Measurements from ENCODE around the gene C1orf87.

The C1orf87 gene

GRCh38 chr1:60054374-60054773 lies 19.2 kb downstream of the C1orf87 start:
- ATAC-seq (ENCODE audit: insufficient read depth, low read depth) (no peak), DNase-seq (no peak)
- H3K27ac ChIP-seq (ENCODE audit: low read length): no peak overlapping the region
- no peaks in the 10 kb centered on the region for H3K27me3 ChIP-seq (ENCODE audit: insufficient read depth, low read length, poor library complexity)
- no peaks in the 10 kb centered on the region for H4K20me1 ChIP-seq (ENCODE audit: insufficient read depth, low read length)
- TF ChIP-seq CTCF (IDR thresholded peaks at IDR 0.05; ENCODE audit: borderline replicate concordance, extremely low read depth, low read length, poor library complexity, severe bottlenecking) (no peak), EZH2 (IDR thresholded peaks at IDR 0.05; ENCODE audit: borderline replicate concordance, low read depth, low read length, severe bottlenecking) (no peak)
- no peaks in the 10 kb centered on the region for H3K79me2 ChIP-seq (ENCODE audit: insufficient read depth, low read length)
- H3K4me1 ChIP-seq (ENCODE audit: insufficient read depth, low read length): no peaks in the 10 kb centered on the region
- no peak overlapping the region for H3K4me2 ChIP-seq (ENCODE audit: insufficient read depth, low read length)
- no peak overlapping the region for H3K9ac ChIP-seq (ENCODE audit: low read depth, low read length)
- no peaks in the 10 kb centered on the region for H3K36me3 ChIP-seq (ENCODE audit: insufficient read depth, low read length)
- H2AFZ ChIP-seq (ENCODE audit: low read depth, low read length): no peak overlapping the region
- H3K9me3 ChIP-seq (ENCODE audit: insufficient read depth, low read length, severe bottlenecking): no peaks in the 10 kb centered on the region
- no peak overlapping the region for H3K4me3 ChIP-seq (ENCODE audit: low read depth in 1 of 2, low read length in 2 of 2)

- no peak for ATAC-seq (ENCODE audit: insufficient read depth, low read depth)
- Histone ChIP-seq H3K9me3 (ENCODE audit: insufficient read depth, low read length, severe bottlenecking) (no peaks in the 10 kb centered on the region), H2AFZ (ENCODE audit: low read depth, low read length) (no peak overlapping the region), H3K79me2 (ENCODE audit: insufficient read depth, low read length) (no peaks in the 10 kb centered on the region), H3K4me2 (ENCODE audit: insufficient read depth, low read length) (no peak overlapping the region), H3K27ac (ENCODE audit: low read length) (no peak overlapping the region), H3K27me3 (ENCODE audit: insufficient read depth, low read length, poor library complexity) (no peaks in the 10 kb centered on the region), H3K4me1 (ENCODE audit: insufficient read depth, low read length) (no peaks in the 10 kb centered on the region), H3K4me3 (ENCODE audit: low read depth in 1 of 2, low read length in 2 of 2) (no peak overlapping the region), H4K20me1 (ENCODE audit: insufficient read depth, low read length) (no peaks in the 10 kb centered on the region), H3K36me3 (ENCODE audit: insufficient read depth, low read length) (no peaks in the 10 kb centered on the region), H3K9ac (ENCODE audit: low read depth, low read length) (no peak overlapping the region)
- no peak for DNase-seq
- TF ChIP-seq CTCF (IDR thresholded peaks at IDR 0.05; ENCODE audit: borderline replicate concordance, extremely low read depth, low read length, poor library complexity, severe bottlenecking): no peak
- TF ChIP-seq EZH2 (IDR thresholded peaks at IDR 0.05; ENCODE audit: borderline replicate concordance, low read depth, low read length, severe bottlenecking): no peak
These were observed 21.0 kb downstream of the C1orf87 start for GRCh38 chr1:60052601-60053000.

GRCh38 chr1:60051191-60051590 lies 22.4 kb downstream of the C1orf87 start:
- Histone ChIP-seq H2AFZ (ENCODE audit: low read depth, low read length) (no peak overlapping the region), H3K36me3 (ENCODE audit: insufficient read depth, low read length) (no peaks in the 10 kb centered on the region), H3K9ac (ENCODE audit: low read depth, low read length) (no peak overlapping the region), H4K20me1 (ENCODE audit: insufficient read depth, low read length) (no peaks in the 10 kb centered on the region), H3K27ac (ENCODE audit: low read length) (no peak overlapping the region), H3K4me1 (ENCODE audit: insufficient read depth, low read length) (no peaks in the 10 kb centered on the region), H3K9me3 (ENCODE audit: insufficient read depth, low read length, severe bottlenecking) (no peaks in the 10 kb centered on the region), H3K4me2 (ENCODE audit: insufficient read depth, low read length) (no peak overlapping the region), H3K27me3 (ENCODE audit: insufficient read depth, low read length, poor library complexity) (no peaks in the 10 kb centered on the region), H3K79me2 (ENCODE audit: insufficient read depth, low read length) (no peaks in the 10 kb centered on the region), H3K4me3 (ENCODE audit: low read depth in 1 of 2, low read length in 2 of 2) (no peak overlapping the region)
- ATAC-seq (ENCODE audit: insufficient read depth, low read depth) (no peak), DNase-seq (no peak)
- TF ChIP-seq CTCF (IDR thresholded peaks at IDR 0.05; ENCODE audit: borderline replicate concordance, extremely low read depth, low read length, poor library complexity, severe bottlenecking) (no peak), EZH2 (IDR thresholded peaks at IDR 0.05; ENCODE audit: borderline replicate concordance, low read depth, low read length, severe bottlenecking) (no peak)

GRCh38 chr1:60049188-60049587 lies 24.4 kb downstream of the C1orf87 start:
- ATAC-seq (ENCODE audit: insufficient read depth, low read depth): no peak
- no peak for DNase-seq

More at GRCh38 chr1:60049188-60049587, 24.4 kb downstream of the C1orf87 start:
- Histone ChIP-seq H3K36me3 (ENCODE audit: insufficient read depth, low read length) (no peaks in the 10 kb centered on the region), H3K4me1 (ENCODE audit: insufficient read depth, low read length) (no peaks in the 10 kb centered on the region), H3K4me2 (ENCODE audit: insufficient read depth, low read length) (no peak overlapping the region), H3K9me3 (ENCODE audit: insufficient read depth, low read length, severe bottlenecking) (no peaks in the 10 kb centered on the region), H3K27me3 (ENCODE audit: insufficient read depth, low read length, poor library complexity) (no peaks in the 10 kb centered on the region), H3K27ac (ENCODE audit: low read length) (no peak overlapping the region), H3K4me3 (ENCODE audit: low read depth in 1 of 2, low read length in 2 of 2) (no peak overlapping the region), H2AFZ (ENCODE audit: low read depth, low read length) (no peak overlapping the region), H3K9ac (ENCODE audit: low read depth, low read length) (no peak overlapping the region), H3K79me2 (ENCODE audit: insufficient read depth, low read length) (no peaks in the 10 kb centered on the region), H4K20me1 (ENCODE audit: insufficient read depth, low read length) (no peaks in the 10 kb centered on the region)
- no peak for TF ChIP-seq EZH2 (IDR thresholded peaks at IDR 0.05; ENCODE audit: borderline replicate concordance, low read depth, low read length, severe bottlenecking)
- no peak for TF ChIP-seq CTCF (IDR thresholded peaks at IDR 0.05; ENCODE audit: borderline replicate concordance, extremely low read depth, low read length, poor library complexity, severe bottlenecking)
